ENCODE data around the gene TRAPPC14. TPM values are rescaled to one million over a fixed set of nuclear protein-coding genes. Genes with fewer than 3 reads are reported as not detected.

The TRAPPC14 gene
- total RNA-seq, 2 experiments from 2014 or later = 21.2 to 21.6 TPM

- peak; percentile 14 for DNase-seq
Observed at GRCh38 chr7:100157334-100158228, 942 bp downstream of the TRAPPC14 start.

GRCh38 chr7:100157069-100157333 lies 1.5 kb downstream of the TRAPPC14 start:
- intact Hi-C loops (cut with micrococcal nuclease) = no loop called here
- Mint-ChIP-seq H3K9me3 (no peaks in the 10 kb centered on the region), H3K27ac (peak overlapping the region; percentile 83), H3K4me3 (peak overlapping the region; percentile 78), H3K27me3 (ENCODE audit: low read depth) (no peaks in the 10 kb centered on the region), H3K4me1 (ENCODE audit: low read depth) (peaks cover 33% of the 10 kb centered on the region), H3K36me3 (ENCODE audit: low read depth) (peaks cover 16% of the 10 kb centered on the region)
- DNase-seq = no peak
- CTCF ChIA-PET = interaction anchor here (1.0 to 2.9 kb wide), 4 partner anchors 10 to 61 kb away, joined by 3 to 11 read pairs (median 6); no protein-coding TSS in a partner anchor

More at GRCh38 chr7:100157334-100158228, 942 bp downstream of the TRAPPC14 start:
- Mint-ChIP-seq H3K36me3 (ENCODE audit: low read depth) (peaks cover 12% of the 10 kb centered on the region), H3K9me3 (no peaks in the 10 kb centered on the region), H3K27ac (peak overlapping the region; percentile 83), H3K4me3 (peak overlapping the region; percentile 78), H3K4me1 (ENCODE audit: low read depth) (peaks cover 29% of the 10 kb centered on the region), H3K27me3 (ENCODE audit: low read depth) (no peaks in the 10 kb centered on the region)
- intact Hi-C loops (cut with micrococcal nuclease) = loop anchor here (1.0 kb wide), 2 partner anchors 9 kb away; partner anchors contain the start of gene LAMTOR4
- CTCF ChIA-PET = interaction anchor here (1.0 to 2.9 kb wide), 4 partner anchors 9 to 60 kb away, joined by 3 to 11 read pairs (median 6); no protein-coding TSS in a partner anchor

- Mint-ChIP-seq H3K27me3 (ENCODE audit: low read depth) (no peaks in the 10 kb centered on the region), H3K27ac (peak overlapping the region; percentile 83), H3K4me3 (peak overlapping the region; percentile 78), H3K4me1 (ENCODE audit: low read depth) (peaks cover 35% of the 10 kb centered on the region), H3K36me3 (ENCODE audit: low read depth) (peaks cover 18% of the 10 kb centered on the region), H3K9me3 (no peaks in the 10 kb centered on the region)
- intact Hi-C loops (cut with micrococcal nuclease) = no loop called here
- CTCF ChIA-PET = interaction anchor here (1.2 to 2.9 kb wide), 4 partner anchors 10 to 61 kb away, joined by 3 to 11 read pairs (median 6); no protein-coding TSS in a partner anchor
- peak; percentile 21 for DNase-seq
Observed at GRCh38 chr7:100156331-100157068, 2.0 kb downstream of the TRAPPC14 start.

- Mint-ChIP-seq H3K27ac (no peak overlapping the region), H3K4me1 (ENCODE audit: low read depth) (peaks cover 38% of the 10 kb centered on the region), H3K27me3 (ENCODE audit: low read depth) (no peaks in the 10 kb centered on the region), H3K9me3 (no peaks in the 10 kb centered on the region), H3K4me3 (no peak overlapping the region), H3K36me3 (ENCODE audit: low read depth) (peaks cover 20% of the 10 kb centered on the region)
- CTCF ChIA-PET = interaction anchor here (0.7 to 2.9 kb wide), 4 partner anchors 23 to 73 kb away, joined by 3 to 11 read pairs (median 4); no protein-coding TSS in a partner anchor
- intact Hi-C loops (cut with micrococcal nuclease) = no loop called here
- peak; percentile 5 for DNase-seq
Observed at GRCh38 chr7:100155553-100156317, 2.8 kb downstream of the TRAPPC14 start.

- Mint-ChIP-seq H3K36me3 (ENCODE audit: low read depth) (peaks cover 26% of the 10 kb centered on the region), H3K9me3 (no peaks in the 10 kb centered on the region), H3K4me1 (ENCODE audit: low read depth) (peaks cover 46% of the 10 kb centered on the region), H3K4me3 (no peak overlapping the region), H3K27me3 (ENCODE audit: low read depth) (no peaks in the 10 kb centered on the region), H3K27ac (no peak overlapping the region)
- CTCF ChIA-PET = interaction anchor here (0.7 to 1.5 kb wide), 2 partner anchors 22 to 72 kb away, joined by 3 to 4 read pairs; no protein-coding TSS in a partner anchor
- DNase-seq = peak; percentile 4
- intact Hi-C loops (cut with micrococcal nuclease) = no loop called here
Observed at GRCh38 chr7:100154651-100155491, 3.7 kb downstream of the TRAPPC14 start.

- H3K27me3 Mint-ChIP-seq (ENCODE audit: low read depth) = no peaks in the 10 kb centered on the region
- H3K9me3 Mint-ChIP-seq = no peaks in the 10 kb centered on the region
- CTCF ChIA-PET = no interaction called here
- no peak overlapping the region for H3K4me3 Mint-ChIP-seq
- DNase-seq = peak; percentile 5
- H3K27ac Mint-ChIP-seq = peak overlapping the region; percentile 37
- H3K36me3 Mint-ChIP-seq (ENCODE audit: low read depth) = peaks cover 26% of the 10 kb centered on the region
- peaks cover 43% of the 10 kb centered on the region for H3K4me1 Mint-ChIP-seq (ENCODE audit: low read depth)
- intact Hi-C loops (cut with micrococcal nuclease) = no loop called here
Observed at GRCh38 chr7:100153708-100154535, 4.6 kb downstream of the TRAPPC14 start.

- intact Hi-C loops (cut with micrococcal nuclease) = no loop called here
- Mint-ChIP-seq H3K27ac (peak overlapping the region; percentile 76), H3K4me1 (ENCODE audit: low read depth) (peaks cover 47% of the 10 kb centered on the region), H3K4me3 (no peak overlapping the region), H3K27me3 (ENCODE audit: low read depth) (no peaks in the 10 kb centered on the region), H3K9me3 (no peaks in the 10 kb centered on the region), H3K36me3 (ENCODE audit: low read depth) (peaks cover 31% of the 10 kb centered on the region)
- DNase-seq = no peak
- CTCF ChIA-PET = no interaction called here
Observed at GRCh38 chr7:100152937-100153666, 5.4 kb downstream of the TRAPPC14 start.

GRCh38 chr7:100152404-100152803 lies 6.1 kb downstream of the TRAPPC14 start:
- H3K4me1 Mint-ChIP-seq (ENCODE audit: low read depth) = peaks cover 44% of the 10 kb centered on the region
- H3K27me3 Mint-ChIP-seq (ENCODE audit: low read depth) = no peaks in the 10 kb centered on the region
- CTCF ChIA-PET = no interaction called here
- intact Hi-C loops (cut with micrococcal nuclease) = no loop called here
- H3K36me3 Mint-ChIP-seq (ENCODE audit: low read depth) = peaks cover 31% of the 10 kb centered on the region
- peak overlapping the region; percentile 76 for H3K27ac Mint-ChIP-seq
- DNase-seq = no peak
- H3K9me3 Mint-ChIP-seq = no peaks in the 10 kb centered on the region
- H3K4me3 Mint-ChIP-seq = no peak overlapping the region

GRCh38 chr7:100148559-100149328 lies 9.8 kb downstream of the TRAPPC14 start, which contains the start of gene LAMTOR4:
Gene LAMTOR4, plus strand, starts transcription at chr7:100148918. Its CDS starts 55 bp downstream, at chr7:100148973.
- Mint-ChIP-seq H3K36me3 (ENCODE audit: low read depth) (peaks cover 24% of the 10 kb centered on the region), H3K4me1 (ENCODE audit: low read depth) (peaks cover 29% of the 10 kb centered on the region), H3K27me3 (ENCODE audit: low read depth) (no peaks in the 10 kb centered on the region), H3K9me3 (no peaks in the 10 kb centered on the region), H3K27ac (peak within 1 kb of the TSS; percentile 99), H3K4me3 (peak within 1 kb of the TSS; percentile 100)
- DNase-seq = peak; percentile 100
- CTCF ChIA-PET = interaction anchor here (0.6 to 4.7 kb wide), 4 partner anchors 10 to 259 kb away, joined by 3 to 34 read pairs (median 6); partner anchors contain the start of gene MBLAC1
- intact Hi-C loops (cut with micrococcal nuclease) = loop anchor here (1.0 kb wide), 10 partner anchors 10 to 288 kb away; partner anchors contain the start of genes AP4M1, GAL3ST4, GPC2 and MCM7

All from activated naive CD4-positive, alpha-beta T cell treated with anti-CD3 and anti-CD28 coated beads for 36 hours (primary cell).